HepG2 (cell line): Measurements from ENCODE around the gene RAB3GAP1. TPM values are rescaled to one million over a fixed set of nuclear protein-coding genes. Genes with fewer than 3 reads are reported as not detected.

Experiments used
- CCDC6 ChIP-seq: sonication (generic); formaldehyde crosslinking; IDR thresholded peaks from 2 replicates; pipeline ENCODE4 v1.8.1; 2022; ENCODE audit warnings: mild to moderate bottlenecking, missing genetic modification reagents, moderate library complexity
- HNRNPK ChIP-seq: fragments of 200-400 bp; formaldehyde crosslinking; IDR thresholded peaks from 2 replicates; pipeline ENCODE4 v1.6.1; 2018; ENCODE audit warnings: low read length, low read depth, moderate library complexity, mild to moderate bottlenecking; ENCODE audit not compliant: poor library complexity, severe bottlenecking
- JUN ChIP-seq: sonication (generic); formaldehyde crosslinking; IDR thresholded peaks from 2 replicates; pipeline ENCODE4 v1.4.0; 2020; ENCODE audit warnings: mild to moderate bottlenecking, missing genetic modification reagents
- PAXIP1 ChIP-seq: sonication (generic); formaldehyde crosslinking; conservative IDR thresholded peaks from 2 replicates; pipeline ENCODE4 v1.4.0; 2020; ENCODE audit warnings: mild to moderate bottlenecking, missing genetic modification reagents, moderate library complexity
- ZBTB33 ChIP-seq: sonication (generic); formaldehyde crosslinking; IDR thresholded peaks from 2 replicates; pipeline ENCODE4 v1.4.0; 2020; ENCODE audit warnings: missing genetic modification reagents
- ZMYM3 ChIP-seq: sonication (generic); formaldehyde crosslinking; IDR thresholded peaks from 2 replicates; pipeline ENCODE4 v1.5.1; 2020; ENCODE audit warnings: mild to moderate bottlenecking, missing genetic modification reagents
- ZNF335 ChIP-seq: sonication (generic); formaldehyde crosslinking; IDR thresholded peaks from 2 replicates; pipeline ENCODE4 v1.4.0; 2020; ENCODE audit warnings: missing genetic modification reagents
- ZNF569 ChIP-seq: sonication (generic); formaldehyde crosslinking; IDR thresholded peaks from 2 replicates; pipeline ENCODE4 v1.5.0; 2020; ENCODE audit warnings: mild to moderate bottlenecking, missing genetic modification reagents, moderate library complexity, borderline replicate concordance
- ZNF616 ChIP-seq: sonication (generic); formaldehyde crosslinking; IDR thresholded peaks from 2 replicates; pipeline ENCODE4 v1.5.0; 2020; ENCODE audit warnings: low read depth, mild to moderate bottlenecking, missing genetic modification reagents
- ZNF737 ChIP-seq: sonication (generic); formaldehyde crosslinking; IDR thresholded peaks from 2 replicates; pipeline ENCODE4 v1.5.0; 2020; ENCODE audit warnings: missing genetic modification reagents, mild to moderate bottlenecking, borderline replicate concordance
- ZNF775 ChIP-seq: sonication (generic); formaldehyde crosslinking; IDR thresholded peaks from 2 replicates; pipeline ENCODE4 v1.4.0; 2020; ENCODE audit warnings: missing genetic modification reagents, mild to moderate bottlenecking, moderate library complexity, borderline replicate concordance
- ZSCAN31 ChIP-seq: sonication (generic); formaldehyde crosslinking; IDR thresholded peaks from 2 replicates; pipeline ENCODE4 v1.5.0; 2020; ENCODE audit warnings: low read depth, mild to moderate bottlenecking, missing genetic modification reagents
- ZSCAN9 ChIP-seq: IDR thresholded peaks from 2 replicates; pipeline ENCODE4 v1.6.1; 2016; ENCODE audit warnings: borderline replicate concordance
- polyA plus RNA-seq, 8 experiments: library from polyadenylated mRNA; depleted of rRNA in 3 of 8; stranded (reverse) in 7 of 8; unstranded in 1 of 8; fragments of >200 nt; fragmentation: Illumina TruSeq in 4 of 8; extraction: Trizol in 4 of 8; gene quantifications; 2 replicates each; pipeline versions ENCODE4 v1.2.1 to v1.2.3, GENCODE V29; 2011 to 2016; ENCODE audit warnings: low read depth in 4 of 8, missing spikeins in 1 of 8, mixed read lengths in 1 of 8; ENCODE audit not compliant: insufficient read depth in 1 of 8
- total RNA-seq, 5 experiments: library from RNA; depleted of rRNA; stranded (reverse); fragments of >200 nt; fragmentation: Illumina TruSeq; extraction: Trizol; gene quantifications; 2 replicates each; pipeline ENCODE4 v1.2.3, GENCODE V29; 2016; ENCODE audit warnings: low read depth in 1 of 5
- TF ChIP-seq, protein P1 (sequence below): sonication (generic); formaldehyde crosslinking; IDR thresholded peaks from 2 replicates; pipeline ENCODE4 v1.5.1; 2020; ENCODE audit warnings: mild to moderate bottlenecking, missing genetic modification reagents, moderate library complexity
- TF ChIP-seq, protein P2 (sequence below): IDR thresholded peaks from 2 replicates; pipeline ENCODE4 v1.6.1; 2012; ENCODE audit warnings: low read depth, low read length, improper control_type of control experiment
- TF ChIP-seq, protein P3 (sequence below): sonication (generic); formaldehyde crosslinking; IDR thresholded peaks from 2 replicates; pipeline ENCODE4 v1.4.0; 2020; ENCODE audit warnings: missing genetic modification reagents

Gene RAB3GAP1
- total and polyA plus RNA-seq, 2 of the 13 experiments (the other 11 are each of a cell fraction or from before 2014, with no cell fraction given) = 15.2 to 48.8 TPM

DNA sequence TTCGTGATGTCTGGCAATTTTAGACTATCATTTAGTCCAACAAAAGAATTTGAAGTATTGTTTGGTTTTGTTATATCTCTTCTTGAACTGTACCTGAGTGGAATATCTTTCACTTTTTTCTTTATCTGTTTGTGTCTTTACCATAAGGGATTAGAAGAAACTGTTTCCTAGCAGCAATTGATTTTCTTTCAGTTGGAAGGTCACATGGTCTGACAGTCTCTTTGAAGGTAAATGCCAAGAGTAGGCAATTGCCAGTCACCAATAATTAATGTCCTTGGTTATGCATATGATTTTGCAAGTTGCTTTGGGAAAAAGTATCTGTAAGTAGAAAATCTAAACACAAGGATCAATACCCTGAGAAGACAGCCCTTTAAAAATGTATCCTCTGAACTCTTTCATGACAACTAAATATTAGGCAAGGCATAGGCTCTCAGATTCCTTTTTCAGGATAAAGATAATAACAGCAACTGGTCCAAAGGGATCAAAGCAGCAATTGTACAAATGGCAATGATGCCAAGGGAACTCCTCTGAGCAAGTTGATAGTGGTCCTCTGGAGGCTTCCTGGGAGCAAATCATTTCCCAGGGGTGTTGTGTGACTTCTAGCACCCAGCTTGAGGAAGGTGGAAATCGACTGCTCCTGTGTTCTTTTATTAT, 22.5 kb upstream of the RAB3GAP1 start (continued):
- TF ChIP-seq, protein P1, sequence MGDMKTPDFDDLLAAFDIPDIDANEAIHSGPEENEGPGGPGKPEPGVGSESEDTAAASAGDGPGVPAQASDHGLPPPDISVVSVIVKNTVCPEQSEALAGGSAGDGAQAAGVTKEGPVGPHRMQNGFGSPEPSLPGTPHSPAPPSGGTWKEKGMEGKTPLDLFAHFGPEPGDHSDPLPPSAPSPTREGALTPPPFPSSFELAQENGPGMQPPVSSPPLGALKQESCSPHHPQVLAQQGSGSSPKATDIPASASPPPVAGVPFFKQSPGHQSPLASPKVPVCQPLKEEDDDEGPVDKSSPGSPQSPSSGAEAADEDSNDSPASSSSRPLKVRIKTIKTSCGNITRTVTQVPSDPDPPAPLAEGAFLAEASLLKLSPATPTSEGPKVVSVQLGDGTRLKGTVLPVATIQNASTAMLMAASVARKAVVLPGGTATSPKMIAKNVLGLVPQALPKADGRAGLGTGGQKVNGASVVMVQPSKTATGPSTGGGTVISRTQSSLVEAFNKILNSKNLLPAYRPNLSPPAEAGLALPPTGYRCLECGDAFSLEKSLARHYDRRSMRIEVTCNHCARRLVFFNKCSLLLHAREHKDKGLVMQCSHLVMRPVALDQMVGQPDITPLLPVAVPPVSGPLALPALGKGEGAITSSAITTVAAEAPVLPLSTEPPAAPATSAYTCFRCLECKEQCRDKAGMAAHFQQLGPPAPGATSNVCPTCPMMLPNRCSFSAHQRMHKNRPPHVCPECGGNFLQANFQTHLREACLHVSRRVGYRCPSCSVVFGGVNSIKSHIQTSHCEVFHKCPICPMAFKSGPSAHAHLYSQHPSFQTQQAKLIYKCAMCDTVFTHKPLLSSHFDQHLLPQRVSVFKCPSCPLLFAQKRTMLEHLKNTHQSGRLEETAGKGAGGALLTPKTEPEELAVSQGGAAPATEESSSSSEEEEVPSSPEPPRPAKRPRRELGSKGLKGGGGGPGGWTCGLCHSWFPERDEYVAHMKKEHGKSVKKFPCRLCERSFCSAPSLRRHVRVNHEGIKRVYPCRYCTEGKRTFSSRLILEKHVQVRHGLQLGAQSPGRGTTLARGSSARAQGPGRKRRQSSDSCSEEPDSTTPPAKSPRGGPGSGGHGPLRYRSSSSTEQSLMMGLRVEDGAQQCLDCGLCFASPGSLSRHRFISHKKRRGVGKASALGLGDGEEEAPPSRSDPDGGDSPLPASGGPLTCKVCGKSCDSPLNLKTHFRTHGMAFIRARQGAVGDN (CRISPR knock-in tag) = no peak
- no peak for TF ChIP-seq ZNF569 (CRISPR knock-in tag)
- TF ChIP-seq ZNF775 = no peak
- TF ChIP-seq, protein P2, sequence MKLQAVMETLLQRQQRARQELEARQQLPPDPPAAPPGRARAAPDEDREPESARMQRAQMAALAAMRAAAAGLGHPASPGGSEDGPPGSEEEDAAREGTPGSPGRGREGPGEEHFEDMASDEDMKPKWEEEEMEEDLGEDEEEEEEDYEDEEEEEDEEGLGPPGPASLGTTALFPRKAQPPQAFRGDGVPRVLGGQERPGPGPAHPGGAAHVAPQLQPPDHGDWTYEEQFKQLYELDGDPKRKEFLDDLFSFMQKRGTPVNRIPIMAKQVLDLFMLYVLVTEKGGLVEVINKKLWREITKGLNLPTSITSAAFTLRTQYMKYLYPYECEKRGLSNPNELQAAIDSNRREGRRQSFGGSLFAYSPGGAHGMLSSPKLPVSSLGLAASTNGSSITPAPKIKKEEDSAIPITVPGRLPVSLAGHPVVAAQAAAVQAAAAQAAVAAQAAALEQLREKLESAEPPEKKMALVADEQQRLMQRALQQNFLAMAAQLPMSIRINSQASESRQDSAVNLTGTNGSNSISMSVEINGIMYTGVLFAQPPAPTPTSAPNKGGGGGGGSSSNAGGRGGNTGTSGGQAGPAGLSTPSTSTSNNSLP = 0 out of 2 replicates have a peak, but pooled peaks have one; percentile 24
- no peak for TF ChIP-seq ZSCAN9
- no peak for TF ChIP-seq HNRNPK
- no peak for TF ChIP-seq ZSCAN31 (CRISPR knock-in tag)
- TF ChIP-seq, protein P3, sequence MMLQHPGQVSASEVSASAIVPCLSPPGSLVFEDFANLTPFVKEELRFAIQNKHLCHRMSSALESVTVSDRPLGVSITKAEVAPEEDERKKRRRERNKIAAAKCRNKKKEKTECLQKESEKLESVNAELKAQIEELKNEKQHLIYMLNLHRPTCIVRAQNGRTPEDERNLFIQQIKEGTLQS (CRISPR knock-in tag) = no peak
- TF ChIP-seq PAXIP1 (CRISPR knock-in tag) = 0 out of 2 replicates have a peak, but pooled peaks have one; percentile 24
- no peak for TF ChIP-seq ZNF335 (CRISPR knock-in tag)
- TF ChIP-seq CCDC6 (CRISPR knock-in tag) = no peak
- TF ChIP-seq JUN (CRISPR knock-in tag) = no peak
- TF ChIP-seq ZNF616 = no peak
- TF ChIP-seq ZBTB33 (CRISPR knock-in tag) = no peak
- TF ChIP-seq ZNF737 (CRISPR knock-in tag) = no peak
- no peak for TF ChIP-seq ZMYM3 (CRISPR knock-in tag)
